ENCODE results near the gene CRYGA.
"Not testable (repeated sequence)": the region's sequence is repeated elsewhere in the genome, so short reads cannot be mapped to it uniquely, and the experiment has no call there.

Gene CRYGA

GRCh38 chr2:208164951-208165755 is 1.8 kb upstream of the CRYGA start:
- DNase-seq: no peak

- DNase-seq: no peak
Observed at GRCh38 chr2:208156439-208156838, 7.0 kb downstream of the CRYGA start.

GRCh38 chr2:208153156-208153555 is 10.2 kb downstream of the CRYGA start:
- DNase-seq: peak; percentile 11

- no peak for DNase-seq
Observed at GRCh38 chr2:208150956-208151355, 12.4 kb downstream of the CRYGA start.

- no peak for DNase-seq
Observed at GRCh38 chr2:208150094-208150493, 13.3 kb downstream of the CRYGA start.

GRCh38 chr2:208148803-208149202 is 14.6 kb downstream of the CRYGA start:
- no peak for DNase-seq

- DNase-seq: no peak
Observed at GRCh38 chr2:208147759-208148158, 15.6 kb downstream of the CRYGA start.

- no peak for DNase-seq
Observed at GRCh38 chr2:208147008-208147407, 16.4 kb downstream of the CRYGA start.

GRCh38 chr2:208146006-208146405 is 17.4 kb downstream of the CRYGA start, which contains the start of gene CRYGB:
TSS of gene CRYGB (minus strand) at chr2:208146158. CDS start at chr2:208146120, 38 bp downstream.
- DNase-seq: no peak

- DNase-seq: no peak
Observed at GRCh38 chr2:208142925-208143799, 20.2 kb downstream of the CRYGA start.

GRCh38 chr2:208142240-208142924 is 21.0 kb downstream of the CRYGA start:
- no peak for DNase-seq

- DNase-seq: no peak
Observed at GRCh38 chr2:208139447-208139846, 23.9 kb downstream of the CRYGA start.

GRCh38 chr2:208138334-208138733 is 25.1 kb downstream of the CRYGA start:
- DNase-seq: not testable (repeated sequence)

GRCh38 chr2:208136716-208137094 is 26.7 kb downstream of the CRYGA start:
- DNase-seq: no peak

GRCh38 chr2:208135794-208136715 is 27.3 kb downstream of the CRYGA start:
- DNase-seq: no peak

GRCh38 chr2:208134928-208135586 is 28.3 kb downstream of the CRYGA start:
- no peak for DNase-seq

- DNase-seq: no peak
Observed at GRCh38 chr2:208130712-208131110, 32.7 kb downstream of the CRYGA start.

GRCh38 chr2:208129744-208130711 is 33.4 kb downstream of the CRYGA start, which contains the start of gene CRYGC:
TSS of gene CRYGC (minus strand) at chr2:208129828. CDS start at chr2:208129792, 36 bp downstream.
- no peak for DNase-seq

GRCh38 chr2:208128136-208128535 is 35.3 kb downstream of the CRYGA start:
- DNase-seq: no peak

GRCh38 chr2:208127090-208127489 is 36.3 kb downstream of the CRYGA start:
- DNase-seq: no peak

Measured in hematopoietic multipotent progenitor cell treated with erythropoietin and hydrocortisone succinate and interleukin-3 and kit ligand, for 8 days (in vitro differentiated cells).